22Rv1 (cell line): Measurements from ENCODE around the gene GAK.

Experiments
- ZFX ChIP-seq: fragments of 450-650 bp; IDR thresholded peaks from 2 replicates; pipeline ENCODE4 v1.6.1; 2017; ENCODE audit warnings: antibody characterized with exemption, borderline replicate concordance
- TF ChIP-seq, protein P1 (sequence below): fragments of 450-650 bp; IDR thresholded peaks from 2 replicates; pipeline ENCODE4 v1.5.1; 2017; ENCODE audit warnings: mild to moderate bottlenecking

DNA sequence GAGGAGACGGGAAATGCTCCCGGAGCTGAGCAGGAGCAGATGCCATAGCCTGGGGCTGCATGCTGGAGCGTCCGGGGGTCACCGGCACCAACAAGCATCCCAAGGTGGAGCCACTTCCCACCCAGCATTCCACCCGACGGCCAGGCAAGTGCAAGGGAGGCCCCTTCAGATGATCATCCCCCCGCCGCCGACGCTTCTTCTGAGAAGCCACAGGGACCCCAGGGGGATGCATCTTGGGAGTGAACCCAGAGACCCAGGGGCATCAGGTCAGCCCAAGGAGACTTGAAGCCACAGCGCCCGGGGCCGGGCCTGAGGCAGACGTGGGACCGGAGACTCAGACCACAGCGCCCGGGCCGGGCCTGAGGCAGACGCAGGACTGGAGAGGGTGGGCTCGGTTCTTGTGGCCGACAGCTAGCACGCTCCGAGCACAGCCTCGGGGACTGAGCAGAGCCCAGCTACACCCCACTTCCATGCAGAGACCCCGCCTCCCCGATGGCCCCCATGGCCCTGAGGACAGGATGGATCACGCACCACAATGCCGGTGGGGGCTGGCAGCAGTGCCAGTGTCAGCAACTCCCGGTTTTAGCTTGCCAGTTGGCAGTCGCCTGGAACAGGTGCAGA lies 73.2 kb downstream of the GAK start:
- TF ChIP-seq, protein P1, sequence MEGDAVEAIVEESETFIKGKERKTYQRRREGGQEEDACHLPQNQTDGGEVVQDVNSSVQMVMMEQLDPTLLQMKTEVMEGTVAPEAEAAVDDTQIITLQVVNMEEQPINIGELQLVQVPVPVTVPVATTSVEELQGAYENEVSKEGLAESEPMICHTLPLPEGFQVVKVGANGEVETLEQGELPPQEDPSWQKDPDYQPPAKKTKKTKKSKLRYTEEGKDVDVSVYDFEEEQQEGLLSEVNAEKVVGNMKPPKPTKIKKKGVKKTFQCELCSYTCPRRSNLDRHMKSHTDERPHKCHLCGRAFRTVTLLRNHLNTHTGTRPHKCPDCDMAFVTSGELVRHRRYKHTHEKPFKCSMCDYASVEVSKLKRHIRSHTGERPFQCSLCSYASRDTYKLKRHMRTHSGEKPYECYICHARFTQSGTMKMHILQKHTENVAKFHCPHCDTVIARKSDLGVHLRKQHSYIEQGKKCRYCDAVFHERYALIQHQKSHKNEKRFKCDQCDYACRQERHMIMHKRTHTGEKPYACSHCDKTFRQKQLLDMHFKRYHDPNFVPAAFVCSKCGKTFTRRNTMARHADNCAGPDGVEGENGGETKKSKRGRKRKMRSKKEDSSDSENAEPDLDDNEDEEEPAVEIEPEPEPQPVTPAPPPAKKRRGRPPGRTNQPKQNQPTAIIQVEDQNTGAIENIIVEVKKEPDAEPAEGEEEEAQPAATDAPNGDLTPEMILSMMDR: no peak
- no peak for TF ChIP-seq ZFX
